GM12891 (cell line): ENCODE data around the gene RGS19.
A peak's percentile ranks its signal among the peaks of the same experiment; 100 is the strongest.

Experiments
- DNase-seq: peaks from one replicate; pipeline ENCODE4 v3.0.0; 2011; ENCODE audit warnings: low spot score; ENCODE audit not compliant: insufficient read length
- FAIRE-seq: peaks from 2 replicates; lab custom pipeline; 2011; peaks lifted over from hg19 to GRCh38; lab: Jason Lieb, UNC
- PAX5 ChIP-seq: IDR thresholded peaks from 2 replicates; pipeline ENCODE4 v1.6.1; 2011; ENCODE audit warnings: low read length, moderate library complexity, mild to moderate bottlenecking; ENCODE audit not compliant: insufficient read depth, severe bottlenecking
- POLR2A ChIP-seq: IDR thresholded peaks from 2 replicates; pipeline ENCODE4 v1.6.1; 2011; ENCODE audit warnings: low read depth, low read length, control low read depth
- POLR2AphosphoS5 ChIP-seq: IDR thresholded peaks from 2 replicates; pipeline ENCODE4 v1.6.1; 2011; ENCODE audit warnings: low read depth, low read length, control low read depth
- POU2F2 ChIP-seq: IDR thresholded peaks from 2 replicates; pipeline ENCODE4 v1.6.1; 2011; ENCODE audit warnings: low read depth, mild to moderate bottlenecking, control low read depth, low read length, moderate library complexity
- SPI1 ChIP-seq: IDR thresholded peaks from 2 replicates; pipeline ENCODE4 v1.6.1; 2011; ENCODE audit warnings: low read depth, low read length, control low read depth
- TAF1 ChIP-seq: IDR thresholded peaks from 2 replicates; pipeline ENCODE4 v1.6.1; 2011; ENCODE audit warnings: low read depth, low read length, control low read depth

The RGS19 gene

DNA sequence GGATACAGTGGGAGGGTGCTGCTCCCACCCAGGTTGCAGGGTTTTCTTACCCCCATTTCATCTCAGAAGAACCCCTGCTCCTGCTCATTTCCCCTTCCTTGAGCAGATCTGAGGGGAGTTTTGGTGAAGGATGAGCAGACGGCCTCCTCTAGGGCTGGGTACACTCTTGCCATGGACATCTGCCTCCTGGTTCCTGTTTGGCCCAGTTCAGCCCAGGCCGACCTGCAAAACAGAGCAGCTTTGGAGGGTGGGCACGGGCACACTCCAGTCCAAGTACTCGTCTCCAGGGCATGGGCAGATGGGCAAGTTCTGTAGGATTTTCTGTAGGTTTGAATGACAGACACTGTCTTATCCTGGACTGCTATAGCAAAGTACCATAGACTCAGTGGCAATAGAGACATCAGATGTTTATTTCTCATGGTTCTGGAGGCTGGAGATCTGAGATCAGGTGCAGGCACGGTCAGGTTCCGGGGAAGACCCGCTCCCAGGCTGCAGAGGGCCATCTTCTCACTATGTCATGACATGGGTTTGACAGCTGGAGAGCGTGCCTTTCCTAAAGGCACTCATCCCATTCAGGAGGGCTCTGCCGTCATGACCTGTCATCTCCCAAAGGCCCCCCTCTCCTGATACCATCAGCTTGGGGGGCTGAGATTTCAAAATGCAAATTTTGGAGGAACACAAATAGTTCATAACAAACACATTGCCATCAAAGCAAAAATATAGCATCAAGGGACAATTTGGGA, 21.8 kb upstream of the RGS19 start:
- DNase-seq (no peak), FAIRE-seq (no peak)
- no peak for TF ChIP-seq TAF1
- TF ChIP-seq POLR2A, result no peak
- no peak for TF ChIP-seq SPI1
- TF ChIP-seq POU2F2, result no peak
- TF ChIP-seq POLR2AphosphoS5, result no peak
- TF ChIP-seq PAX5, result no peak

DNA sequence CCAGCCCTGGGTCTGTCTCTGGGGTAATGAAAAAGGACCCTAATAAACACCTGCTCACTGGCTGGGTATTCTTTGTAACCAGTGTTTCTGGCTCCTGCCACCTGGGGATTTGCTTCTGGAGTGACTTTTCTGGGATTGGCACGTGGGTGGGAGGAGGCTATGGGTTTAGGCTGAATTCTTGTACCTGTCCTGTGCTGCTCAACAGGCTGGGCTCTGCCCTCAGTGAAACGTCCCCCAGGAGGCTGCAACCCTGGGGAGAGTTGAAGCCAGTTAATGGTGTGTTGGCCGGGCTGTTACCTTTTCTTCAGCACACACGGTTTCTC, 21.2 kb upstream of the RGS19 start:
- no peak for DNase-seq
- FAIRE-seq, result no peak
- no peak for TF ChIP-seq TAF1
- no peak for TF ChIP-seq POU2F2

DNA sequence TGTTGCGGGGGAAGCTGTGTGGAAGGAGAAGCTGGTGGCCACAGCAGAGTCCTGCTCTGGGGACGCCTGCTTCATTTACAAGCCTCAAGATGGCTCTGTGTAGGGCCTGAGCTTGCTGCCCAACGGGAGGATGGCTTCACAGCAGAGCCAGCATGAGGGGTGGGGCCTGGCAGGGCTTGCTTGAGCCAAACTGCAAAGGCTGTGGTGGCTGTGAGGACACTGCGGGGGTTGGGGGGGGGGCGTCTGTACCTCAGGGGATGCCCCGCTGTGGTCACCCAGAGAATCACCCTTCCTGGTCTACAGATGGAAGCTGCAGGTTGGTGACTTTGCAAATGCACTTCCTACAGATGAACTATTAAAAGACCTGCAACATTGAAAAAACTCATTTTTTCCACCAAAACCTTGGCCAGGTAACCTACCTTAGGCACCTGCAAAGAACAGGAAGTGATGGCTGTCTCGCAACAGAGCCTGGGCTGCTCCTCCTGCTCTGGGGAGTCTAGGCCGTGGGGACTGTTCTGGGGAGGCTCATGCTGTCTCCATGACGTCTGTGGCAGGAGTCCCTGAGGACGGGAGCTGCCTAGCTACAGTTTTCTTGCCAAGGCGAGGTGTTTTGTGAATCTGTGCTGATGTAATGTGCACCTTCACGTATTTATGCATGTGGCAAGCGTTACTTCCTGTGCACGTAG, 20.7 kb upstream of the RGS19 start:
- DNase-seq (no peak), FAIRE-seq (peak; percentile 83)
- TF ChIP-seq POU2F2 (peak; percentile 80), SPI1 (peak; percentile 41), PAX5 (no peak)

DNA sequence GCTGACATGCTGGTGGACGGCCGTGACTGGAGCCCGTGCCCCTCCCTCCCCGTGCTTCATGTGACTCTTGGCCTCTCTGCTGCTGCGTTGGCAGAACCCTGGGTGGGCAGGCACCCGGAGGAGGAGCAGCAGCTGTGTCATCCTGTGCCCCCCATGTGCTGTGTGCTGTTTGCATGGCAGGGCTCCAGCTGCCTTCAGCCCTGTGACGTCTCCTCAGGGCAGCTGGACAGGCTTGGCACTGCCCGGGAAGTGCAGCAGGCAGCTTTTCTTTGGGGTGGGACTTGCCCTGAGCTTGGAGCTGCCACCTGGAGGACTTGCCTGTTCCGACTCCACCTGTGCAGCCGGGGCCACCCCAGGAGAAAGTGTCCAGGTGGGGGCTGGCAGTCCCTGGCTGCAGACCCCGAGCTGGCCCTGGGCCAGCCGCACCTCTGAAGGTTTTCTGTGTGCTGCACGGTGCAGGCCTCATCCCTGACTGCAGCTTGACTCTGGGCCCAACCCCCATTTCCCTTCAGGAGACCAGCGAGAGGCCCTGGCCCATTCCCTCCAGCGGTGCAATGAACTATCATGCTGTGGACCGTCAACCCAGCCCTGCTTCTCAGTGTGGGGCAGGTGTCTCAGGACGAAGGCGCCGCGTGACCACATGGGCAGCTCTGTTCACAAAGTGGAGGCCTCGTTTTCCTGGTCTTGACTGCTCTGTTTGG, 19.9 kb upstream of the RGS19 start:
- no peak for TF ChIP-seq PAX5
- no peak for TF ChIP-seq POU2F2
- no peak for TF ChIP-seq POLR2A
- no peak for TF ChIP-seq POLR2AphosphoS5
- TF ChIP-seq TAF1, result no peak
- no peak for TF ChIP-seq SPI1
- DNase-seq (no peak), FAIRE-seq (no peak)

DNA sequence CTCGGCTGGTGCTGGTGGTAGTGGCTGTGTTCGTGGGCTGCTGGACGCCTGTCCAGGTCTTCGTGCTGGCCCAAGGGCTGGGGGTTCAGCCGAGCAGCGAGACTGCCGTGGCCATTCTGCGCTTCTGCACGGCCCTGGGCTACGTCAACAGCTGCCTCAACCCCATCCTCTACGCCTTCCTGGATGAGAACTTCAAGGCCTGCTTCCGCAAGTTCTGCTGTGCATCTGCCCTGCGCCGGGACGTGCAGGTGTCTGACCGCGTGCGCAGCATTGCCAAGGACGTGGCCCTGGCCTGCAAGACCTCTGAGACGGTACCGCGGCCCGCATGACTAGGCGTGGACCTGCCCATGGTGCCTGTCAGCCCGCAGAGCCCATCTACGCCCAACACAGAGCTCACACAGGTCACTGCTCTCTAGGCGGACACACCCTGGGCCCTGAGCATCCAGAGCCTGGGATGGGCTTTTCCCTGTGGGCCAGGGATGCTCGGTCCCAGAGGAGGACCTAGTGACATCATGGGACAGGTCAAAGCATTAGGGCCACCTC, 19.2 kb upstream of the RGS19 start:
- FAIRE-seq (no peak), DNase-seq (no peak)
- TF ChIP-seq POLR2AphosphoS5, result no peak
- TF ChIP-seq TAF1, result no peak
- TF ChIP-seq PAX5, result no peak
- TF ChIP-seq POLR2A, result no peak
- no peak for TF ChIP-seq POU2F2
- no peak for TF ChIP-seq SPI1

DNA sequence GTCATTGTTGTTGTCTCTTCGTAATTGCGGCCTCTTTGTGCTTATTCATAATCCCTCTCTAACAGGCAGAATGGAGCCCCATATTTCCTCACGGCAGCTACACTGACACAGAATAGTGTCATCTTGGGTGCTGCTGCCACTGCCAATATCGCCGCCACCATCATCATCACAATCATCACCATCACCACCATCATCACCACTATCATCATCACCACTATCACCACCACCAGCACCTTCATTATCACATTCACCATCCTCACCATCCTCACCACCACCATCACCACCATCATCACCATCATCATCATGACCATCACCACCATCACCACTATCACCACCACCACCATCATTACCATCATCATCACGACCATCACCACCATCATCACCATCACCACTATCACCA, 17.2 kb upstream of the RGS19 start:
- DNase-seq (no peak), FAIRE-seq (no peak)
- TF ChIP-seq TAF1 (no peak), POU2F2 (no peak), POLR2A (no peak), POLR2AphosphoS5 (no peak), PAX5 (no peak), SPI1 (no peak)

DNA sequence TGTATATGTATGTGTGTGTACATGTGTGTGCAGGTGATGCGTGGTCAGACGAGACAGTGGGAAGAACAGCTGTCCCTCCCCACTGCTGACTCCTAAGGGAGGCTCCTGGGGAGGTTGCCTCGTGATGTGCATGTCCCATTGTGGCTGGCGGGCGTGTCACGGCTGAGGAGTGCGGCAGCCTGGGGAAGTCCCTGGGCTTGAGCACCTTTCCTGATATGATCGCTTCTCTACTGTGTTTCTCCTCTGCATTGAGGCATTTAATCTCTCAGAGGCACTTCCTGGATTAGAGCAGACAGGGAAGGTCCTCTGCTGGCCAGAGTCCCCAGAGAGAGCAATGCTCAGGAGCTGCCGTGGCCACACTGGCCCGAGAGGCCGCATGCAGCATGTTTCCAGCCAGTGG, 16.6 kb upstream of the RGS19 start:
- TF ChIP-seq PAX5 (no peak), POLR2AphosphoS5 (no peak), POU2F2 (no peak), SPI1 (no peak), TAF1 (no peak), POLR2A (no peak)
- FAIRE-seq (peak; percentile 41), DNase-seq (no peak)

DNA sequence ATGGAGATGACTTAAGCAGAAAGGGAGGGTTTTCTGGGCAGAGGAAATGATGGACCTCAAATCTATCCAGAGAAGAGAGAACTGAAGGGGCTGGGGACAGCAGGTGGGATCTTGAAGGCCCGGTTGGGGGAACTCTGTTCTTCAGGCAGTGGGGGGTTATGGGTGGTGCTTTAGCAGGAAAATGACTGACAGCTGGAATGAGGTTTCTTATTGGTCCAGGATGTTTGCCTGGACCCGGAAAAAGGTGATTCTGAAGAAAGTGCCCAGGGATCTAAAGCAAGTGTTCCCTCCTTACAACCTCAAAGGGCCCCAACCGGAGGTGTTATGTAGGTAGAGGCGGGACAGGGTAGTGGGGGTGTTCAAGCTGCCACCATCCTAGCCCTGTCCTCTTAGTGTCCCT, 16.1 kb upstream of the RGS19 start:
- TF ChIP-seq POLR2AphosphoS5 (no peak), PAX5 (no peak), POLR2A (no peak), POU2F2 (no peak), SPI1 (no peak), TAF1 (no peak)
- DNase-seq, result no peak
- no peak for FAIRE-seq

DNA sequence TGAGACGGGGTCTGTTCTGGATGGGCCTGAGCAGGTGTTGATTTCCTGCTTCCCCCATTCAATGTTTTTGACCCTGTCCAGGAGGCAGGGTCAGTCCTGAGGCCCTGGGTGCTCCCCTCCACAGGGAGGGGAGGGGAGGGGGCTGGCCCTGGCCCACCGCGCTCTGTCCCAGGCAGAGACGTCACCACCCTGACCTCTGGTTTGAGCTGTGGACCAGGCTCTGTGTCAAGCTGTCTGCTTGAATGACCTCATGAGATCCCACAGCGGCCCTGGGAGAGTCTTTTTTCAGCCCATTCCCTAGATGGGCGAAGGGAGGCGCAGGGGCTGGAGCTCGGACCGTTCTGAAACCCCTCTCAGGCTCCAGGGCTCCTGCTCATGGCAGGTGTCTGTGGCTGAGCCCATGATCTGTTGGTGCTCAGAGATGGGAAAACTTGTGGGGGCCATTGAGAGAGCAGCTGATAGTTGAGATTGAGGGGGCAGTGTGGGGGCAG, 13.7 kb upstream of the RGS19 start:
- DNase-seq (no peak), FAIRE-seq (no peak)
- TF ChIP-seq POU2F2, result no peak
- no peak for TF ChIP-seq TAF1
- no peak for TF ChIP-seq PAX5
- TF ChIP-seq SPI1, result no peak
